HepG2 (cell line): ENCODE results near the gene SNCAIP. TPM values are rescaled to one million over a fixed set of nuclear protein-coding genes. Genes with fewer than 3 reads are reported as not detected.
A peak's percentile ranks its signal among the peaks of the same experiment; 100 is the strongest.
"Not testable (repeated sequence)": the region's sequence is repeated elsewhere in the genome, so short reads cannot be mapped to it uniquely, and the experiment has no call there.

Experiments
- ATAC-seq: fragments of 200-7000 bp; cut with Tn5 transposase; 3 replicates; pipeline ENCODE4 v1.9.1; 2020; ENCODE audit warnings: mild to moderate bottlenecking, moderate library complexity
- BruUV-seq: library from RNA; stranded (reverse); fragments of 400-500 nt; replicated peaks from 2 replicates; lab custom pipeline; 2021; lab: Mats Ljungman, UMichigan
- CTCF ChIA-PET: fragments of 300-600 bp; formaldehyde crosslinking; extraction: SDS; loops from one replicate; lab custom pipeline; 2021; ENCODE audit warnings: low total read pairs, inconsistent platforms, low intra/inter-chr PET ratio; lab: Yijun Ruan, JAX
- POLR2A ChIA-PET: fragments of 350-600 bp; sonication (Branson Sonifier 250); formaldehyde crosslinking; loops from one replicate; lab custom pipeline; 2020; ENCODE audit warnings: antibody characterized with exemption, inconsistent platforms; lab: Yijun Ruan, JAX
- DNase-seq: peaks from one replicate; pipeline ENCODE4 v3.0.0-alpha.2; 2015; ENCODE audit warnings: low spot score
- FAIRE-seq: peaks from 3 replicates; lab custom pipeline; 2011; peaks lifted over from hg19 to GRCh38; lab: Jason Lieb, UNC
- H2AFZ ChIP-seq: one replicate; pipeline ENCODE4 v1.6.1; 2011; ENCODE audit warnings: low read length, inconsistent platforms
- H3K27ac ChIP-seq: fragments of 300-600 bp; 3 replicates; pipeline ENCODE4 v1.8.0; 2011; ENCODE audit warnings: mixed run types, mild to moderate bottlenecking, mixed read lengths, low read length, inconsistent platforms; ENCODE audit not compliant: insufficient read depth; ENCODE audit errors: extremely low read length
- H3K27me3 ChIP-seq, 2 experiments: fragments of 200-600 bp in 1 of 2; 2 replicates in 1 of 2; 3 replicates in 1 of 2; pipeline versions ENCODE4 v1.6.0 to v1.8.0; 2011; ENCODE audit warnings: low read length in 2 of 2, mild to moderate bottlenecking in 2 of 2, moderate library complexity in 2 of 2, inconsistent platforms in 1 of 2; ENCODE audit not compliant: insufficient read depth in 2 of 2, control insufficient read depth in 1 of 2
- H3K36me3 ChIP-seq, 2 experiments: fragments of 200-600 bp in 1 of 2; replicated peaks in 1 of 2; 2 replicates in 1 of 2; 3 replicates in 1 of 2; pipeline versions ENCODE4 v1.5.1 to v1.8.0; 2011; ENCODE audit warnings: low read length in 2 of 2, inconsistent platforms in 1 of 2; ENCODE audit not compliant: insufficient read depth in 2 of 2, control insufficient read depth in 1 of 2
- H3K4me1 ChIP-seq: 2 replicates; pipeline ENCODE4 v1.5.1; 2012; ENCODE audit warnings: low read length, inconsistent platforms; ENCODE audit not compliant: insufficient read depth
- H3K4me2 ChIP-seq: 2 replicates; pipeline ENCODE4 v1.6.0; 2011; ENCODE audit warnings: low read depth, low read length, inconsistent platforms
- H3K4me3 ChIP-seq, 3 experiments: fragments of 200-600 bp in 1 of 3; sonication (generic), shearing (Covaris generic) in 1 of 3; replicated peaks in 1 of 3; 2 replicates each; pipeline ENCODE4 v1.5.1; 2011 to 2016; ENCODE audit warnings: low read length in 3 of 3, inconsistent platforms in 2 of 3, low read depth in 2 of 3, mild to moderate bottlenecking in 2 of 3, control low read depth in 1 of 3, mixed read lengths in 1 of 3; ENCODE audit not compliant: insufficient read depth in 1 of 3
- H3K79me2 ChIP-seq: one replicate; pipeline ENCODE4 v1.6.1; 2011; ENCODE audit warnings: low read length, inconsistent platforms; ENCODE audit not compliant: insufficient read depth
- H3K9ac ChIP-seq: 2 replicates; pipeline ENCODE4 v1.6.0; 2011; ENCODE audit warnings: mild to moderate bottlenecking, low read depth, low read length, inconsistent platforms; ENCODE audit not compliant: insufficient read depth
- H3K9me3 ChIP-seq: 2 replicates; pipeline ENCODE4 v1.5.1; 2012; ENCODE audit warnings: mild to moderate bottlenecking, low read length
- H4K20me1 ChIP-seq: 2 replicates; pipeline ENCODE4 v1.6.0; 2011; ENCODE audit warnings: inconsistent platforms, mild to moderate bottlenecking, low read length, moderate library complexity; ENCODE audit not compliant: insufficient read depth
- ATF7 ChIP-seq, 2 experiments: fragments of 450-650 bp in 1 of 2; sonication (generic) in 1 of 2; formaldehyde crosslinking in 1 of 2; IDR thresholded peaks; 2 replicates each; pipeline versions ENCODE4 v1.4.0 to v1.6.1; 2016 to 2020; ENCODE audit warnings: antibody characterized with exemption in 1 of 2, mild to moderate bottlenecking in 1 of 2, missing genetic modification reagents in 1 of 2
- NCOA2 ChIP-seq: sonication (generic); formaldehyde crosslinking; IDR thresholded peaks from 2 replicates; pipeline ENCODE4 v1.8.0; 2022; ENCODE audit warnings: inconsistent platforms
- NFE2L1 ChIP-seq: sonication (generic); formaldehyde crosslinking; IDR thresholded peaks from 2 replicates; pipeline ENCODE4 v1.4.0; 2020; ENCODE audit warnings: missing genetic modification reagents, mild to moderate bottlenecking, borderline replicate concordance
- ZNF274 ChIP-seq: sonication (generic); formaldehyde crosslinking; IDR thresholded peaks from 2 replicates; pipeline ENCODE4 v1.5.1; 2020; ENCODE audit warnings: mild to moderate bottlenecking, missing genetic modification reagents
- ZNF766 ChIP-seq: sonication (generic); formaldehyde crosslinking; IDR thresholded peaks from 2 replicates; pipeline ENCODE4 v1.5.0; 2020; ENCODE audit warnings: missing genetic modification reagents, borderline replicate concordance
- ZNF891 ChIP-seq: sonication (generic); formaldehyde crosslinking; IDR thresholded peaks from 2 replicates; pipeline ENCODE4 v1.5.0; 2020; ENCODE audit warnings: mild to moderate bottlenecking, missing genetic modification reagents
- WGBS: methylation state at CpG from one replicate; pipeline ENCODE4 v1.1.6; 2017; ENCODE audit warnings: low lambda C conversion rate; 5-methylcytosine and 5-hydroxymethylcytosine counted together
- in situ Hi-C: cut with HindIII; loops from 2 replicates; pipeline ENCODE4 v1.10.0; 2017; ENCODE audit warnings: low pct_unique_long_range_greater_than_20kb; ENCODE audit not compliant: extremely low pct_ligation_motif_present
- intact Hi-C: fragments of 100-400 bp; cut with micrococcal nuclease; formaldehyde crosslinking; loops from one replicate; pipeline ENCODE4 v1.10.0; 2022; ENCODE audit not compliant: unreplicated experiment
- polyA plus RNA-seq, 8 experiments: library from polyadenylated mRNA; depleted of rRNA in 3 of 8; stranded (reverse) in 7 of 8; unstranded in 1 of 8; fragments of >200 nt; fragmentation: Illumina TruSeq in 4 of 8; extraction: Trizol in 4 of 8; gene quantifications; 2 replicates each; pipeline versions ENCODE4 v1.2.1 to v1.2.3, GENCODE V29; 2011 to 2016; ENCODE audit warnings: low read depth in 4 of 8, missing spikeins in 1 of 8, mixed read lengths in 1 of 8; ENCODE audit not compliant: insufficient read depth in 1 of 8
- total RNA-seq, 5 experiments: library from RNA; depleted of rRNA; stranded (reverse); fragments of >200 nt; fragmentation: Illumina TruSeq; extraction: Trizol; gene quantifications; 2 replicates each; pipeline ENCODE4 v1.2.3, GENCODE V29; 2016; ENCODE audit warnings: low read depth in 1 of 5
- TF ChIP-seq, protein P1 (sequence below): sonication (generic); formaldehyde crosslinking; IDR thresholded peaks from 2 replicates; pipeline ENCODE4 v1.4.0; 2020; ENCODE audit warnings: missing genetic modification reagents
- TF ChIP-seq, protein P2 (sequence below): sonication (generic); formaldehyde crosslinking; IDR thresholded peaks from 2 replicates; pipeline ENCODE4 v1.9.0; 2021; ENCODE audit warnings: missing genetic modification reagents, mild to moderate bottlenecking, borderline replicate concordance

The SNCAIP gene
- total and polyA plus RNA-seq, 2 of the 13 experiments (the other 11 are each of a cell fraction or from before 2014, with no cell fraction given), result not detected

GRCh38 chr5:122351416-122352157 is 39.5 kb downstream of the SNCAIP start:
- DNase-seq, result no peak
- Histone ChIP-seq H3K4me3 (no peak overlapping the region), H3K4me2 (no peak overlapping the region), H3K4me1 (no peaks in the 10 kb centered on the region)
- CTCF ChIA-PET, result no interaction called here
- no peak for TF ChIP-seq NFE2L1
- no peak for TF ChIP-seq ZNF274 (CRISPR knock-in tag)
- no peak for TF ChIP-seq ZNF766 (CRISPR knock-in tag)
- TF ChIP-seq, protein P1, sequence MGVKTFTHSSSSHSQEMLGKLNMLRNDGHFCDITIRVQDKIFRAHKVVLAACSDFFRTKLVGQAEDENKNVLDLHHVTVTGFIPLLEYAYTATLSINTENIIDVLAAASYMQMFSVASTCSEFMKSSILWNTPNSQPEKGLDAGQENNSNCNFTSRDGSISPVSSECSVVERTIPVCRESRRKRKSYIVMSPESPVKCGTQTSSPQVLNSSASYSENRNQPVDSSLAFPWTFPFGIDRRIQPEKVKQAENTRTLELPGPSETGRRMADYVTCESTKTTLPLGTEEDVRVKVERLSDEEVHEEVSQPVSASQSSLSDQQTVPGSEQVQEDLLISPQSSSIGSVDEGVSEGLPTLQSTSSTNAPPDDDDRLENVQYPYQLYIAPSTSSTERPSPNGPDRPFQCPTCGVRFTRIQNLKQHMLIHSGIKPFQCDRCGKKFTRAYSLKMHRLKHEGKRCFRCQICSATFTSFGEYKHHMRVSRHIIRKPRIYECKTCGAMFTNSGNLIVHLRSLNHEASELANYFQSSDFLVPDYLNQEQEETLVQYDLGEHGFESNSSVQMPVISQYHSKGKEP (CRISPR knock-in tag), result no peak
- TF ChIP-seq, all 625 proteins: peak for 0
- Histone ChIP-seq H3K36me3 (no peaks in the 10 kb centered on the region), H3K27ac (no peak overlapping the region), H3K79me2 (no peaks in the 10 kb centered on the region), H4K20me1 (no peaks in the 10 kb centered on the region), H3K27me3 (no peaks in the 10 kb centered on the region), H3K9ac (no peak overlapping the region), H3K9me3 (no peaks in the 10 kb centered on the region), H2AFZ (no peak overlapping the region)
- POLR2A ChIA-PET, result no interaction called here
- intact Hi-C loops (no loop called here), in situ Hi-C loops (no loop called here)
- WGBS, result 18% methylated on average over 2 of the region's 4 CpGs
- FAIRE-seq (no peak), ATAC-seq (no peak)
- no TSS peak for BruUV-seq

- Histone ChIP-seq H3K4me3 (no peak overlapping the region), H3K36me3 (no peaks in the 10 kb centered on the region), H2AFZ (no peak overlapping the region), H4K20me1 (no peaks in the 10 kb centered on the region), H3K79me2 (no peaks in the 10 kb centered on the region), H3K27me3 (no peaks in the 10 kb centered on the region; a peak in 1 of 5 replicates), H3K27ac (no peak overlapping the region), H3K9ac (no peak overlapping the region), H3K4me1 (no peaks in the 10 kb centered on the region), H3K4me2 (no peak overlapping the region), H3K9me3 (no peaks in the 10 kb centered on the region)
- FAIRE-seq (no peak), DNase-seq (no peak), ATAC-seq (no peak)
- in situ Hi-C loops (no loop called here), intact Hi-C loops (no loop called here)
- ChIA-PET CTCF (no interaction called here), POLR2A (no interaction called here)
- peak; percentile 17; the same call in 1 of the 2 replicates for TF ChIP-seq ATF7 (IDR thresholded peaks at IDR 0.05)
- TF ChIP-seq ATF7 (CRISPR knock-in tag; IDR thresholded peaks at IDR 0.05), result no peak
- TF ChIP-seq NCOA2 (CRISPR knock-in tag), result no peak
- TF ChIP-seq ZNF891, result no peak
- TF ChIP-seq, protein P2, sequence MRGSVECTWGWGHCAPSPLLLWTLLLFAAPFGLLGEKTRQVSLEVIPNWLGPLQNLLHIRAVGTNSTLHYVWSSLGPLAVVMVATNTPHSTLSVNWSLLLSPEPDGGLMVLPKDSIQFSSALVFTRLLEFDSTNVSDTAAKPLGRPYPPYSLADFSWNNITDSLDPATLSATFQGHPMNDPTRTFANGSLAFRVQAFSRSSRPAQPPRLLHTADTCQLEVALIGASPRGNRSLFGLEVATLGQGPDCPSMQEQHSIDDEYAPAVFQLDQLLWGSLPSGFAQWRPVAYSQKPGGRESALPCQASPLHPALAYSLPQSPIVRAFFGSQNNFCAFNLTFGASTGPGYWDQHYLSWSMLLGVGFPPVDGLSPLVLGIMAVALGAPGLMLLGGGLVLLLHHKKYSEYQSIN (CRISPR knock-in tag), result no peak
- no TSS peak for BruUV-seq
Observed at GRCh38 chr5:122352331-122352730, 40.3 kb downstream of the SNCAIP start.

- 17% methylated on average over 3 of the region's 3 CpGs for WGBS
- ATAC-seq, CTCF ChIA-PET: not testable (repeated sequence)
Observed at GRCh38 chr5:122353361-122353760, 41.3 kb downstream of the SNCAIP start.

More at GRCh38 chr5:122353361-122353760, 41.3 kb downstream of the SNCAIP start:
- intact Hi-C loops, H3K9ac ChIP-seq, H3K36me3 ChIP-seq, in situ Hi-C loops, H3K27me3 ChIP-seq, H3K4me1 ChIP-seq, DNase-seq, POLR2A ChIA-PET, H4K20me1 ChIP-seq, FAIRE-seq, H2AFZ ChIP-seq, H3K79me2 ChIP-seq, H3K9me3 ChIP-seq, BruUV-seq, H3K27ac ChIP-seq, H3K4me3 ChIP-seq, H3K4me2 ChIP-seq: not testable (repeated sequence)
